Measurements from ENCODE around the gene DNM3. TPM values are rescaled to one million over a fixed set of nuclear protein-coding genes. Genes with fewer than 3 reads are reported as not detected.

The DNM3 gene
- total RNA-seq, 1 experiment from 2014 or later: 0.71 TPM

GRCh38 chr1:171883849-171884248 is 42.6 kb downstream of the DNM3 start:
- Histone ChIP-seq H3K4me3 (ENCODE audit: low read depth, low read length, poor library complexity, severe bottlenecking) (no peak overlapping the region), H3K36me3 (ENCODE audit: insufficient read depth, low read length, poor library complexity, severe bottlenecking) (no peaks in the 10 kb centered on the region), H3K27ac (ENCODE audit: low read depth, low read length, poor library complexity, severe bottlenecking) (no peak overlapping the region), H3K27me3 (replicated peaks; ENCODE audit: insufficient read depth, low read depth, low read length, poor library complexity) (no peaks in the 10 kb centered on the region), H3K9me3 (ENCODE audit: low read depth, low read length, poor library complexity, severe bottlenecking) (no peaks in the 10 kb centered on the region), H3K4me1 (ENCODE audit: insufficient read depth, low read length, poor library complexity, severe bottlenecking) (no peaks in the 10 kb centered on the region)
- intact Hi-C loops (cut with micrococcal nuclease; ENCODE audit: unreplicated experiment): no loop called here
- no TSS peak for BruUV-seq (replicated peaks)
- no peak for TF ChIP-seq CTCF (conservative IDR thresholded peaks at IDR 0.05; ENCODE audit: low read depth, low read length)
- TF ChIP-seq EZH2 (IDR thresholded peaks at IDR 0.05; ENCODE audit: borderline replicate concordance, low read depth, low read length, poor library complexity, severe bottlenecking): no peak
- ChIA-PET CTCF (no interaction called here), POLR2A (ENCODE audit: low non-redundant PET) (no interaction called here)
- DNase-seq (ENCODE audit: low spot score): no peak

- no peak for DNase-seq (ENCODE audit: low spot score)
- Histone ChIP-seq H3K9me3 (ENCODE audit: low read depth, low read length, poor library complexity, severe bottlenecking) (no peaks in the 10 kb centered on the region), H3K4me1 (ENCODE audit: insufficient read depth, low read length, poor library complexity, severe bottlenecking) (no peaks in the 10 kb centered on the region), H3K27me3 (replicated peaks; ENCODE audit: insufficient read depth, low read depth, low read length, poor library complexity) (no peaks in the 10 kb centered on the region), H3K27ac (ENCODE audit: low read depth, low read length, poor library complexity, severe bottlenecking) (no peak overlapping the region), H3K36me3 (ENCODE audit: insufficient read depth, low read length, poor library complexity, severe bottlenecking) (no peaks in the 10 kb centered on the region), H3K4me3 (ENCODE audit: low read depth, low read length, poor library complexity, severe bottlenecking) (no peak overlapping the region)
- intact Hi-C loops (cut with micrococcal nuclease; ENCODE audit: unreplicated experiment): no loop called here
- TF ChIP-seq EZH2 (IDR thresholded peaks at IDR 0.05; ENCODE audit: borderline replicate concordance, low read depth, low read length, poor library complexity, severe bottlenecking): no peak
- no peak for TF ChIP-seq CTCF (conservative IDR thresholded peaks at IDR 0.05; ENCODE audit: low read depth, low read length)
- BruUV-seq (replicated peaks): no TSS peak
- ChIA-PET CTCF (no interaction called here), POLR2A (ENCODE audit: low non-redundant PET) (no interaction called here)
Observed at GRCh38 chr1:171884475-171884874, 43.2 kb downstream of the DNM3 start.

GRCh38 chr1:171890131-171890530 is 48.8 kb downstream of the DNM3 start:
- Histone ChIP-seq H3K27me3 (replicated peaks; ENCODE audit: insufficient read depth, low read depth, low read length, poor library complexity) (no peaks in the 10 kb centered on the region), H3K4me3 (ENCODE audit: low read depth, low read length, poor library complexity, severe bottlenecking) (no peak overlapping the region), H3K36me3 (ENCODE audit: insufficient read depth, low read length, poor library complexity, severe bottlenecking) (no peaks in the 10 kb centered on the region), H3K9me3 (ENCODE audit: low read depth, low read length, poor library complexity, severe bottlenecking) (no peaks in the 10 kb centered on the region), H3K4me1 (ENCODE audit: insufficient read depth, low read length, poor library complexity, severe bottlenecking) (no peaks in the 10 kb centered on the region), H3K27ac (ENCODE audit: low read depth, low read length, poor library complexity, severe bottlenecking) (no peak overlapping the region)
- TF ChIP-seq CTCF (conservative IDR thresholded peaks at IDR 0.05; ENCODE audit: low read depth, low read length) (no peak), EZH2 (IDR thresholded peaks at IDR 0.05; ENCODE audit: borderline replicate concordance, low read depth, low read length, poor library complexity, severe bottlenecking) (no peak)
- intact Hi-C loops (cut with micrococcal nuclease; ENCODE audit: unreplicated experiment): no loop called here
- no TSS peak for BruUV-seq (replicated peaks)
- ChIA-PET POLR2A (ENCODE audit: low non-redundant PET) (no interaction called here), CTCF (no interaction called here)
- no peak for DNase-seq (ENCODE audit: low spot score)

Measured in A673 (cell line).